ENCODE measurements around the gene SLC39A2.
"Not testable (repeated sequence)": the region's sequence is repeated elsewhere in the genome, so short reads cannot be mapped to it uniquely, and the experiment has no call there.

Gene SLC39A2

GRCh38 chr14:20998674-20999366 is at the start of gene SLC39A2:
Gene SLC39A2, plus strand, starts transcription at chr14:20999293. Its CDS starts 154 bp downstream, at chr14:20999447.
- no peak for DNase-seq

- DNase-seq, result not testable (repeated sequence)
These were observed 44.2 kb upstream of the SLC39A2 start, which contains the start of gene RNASE2 for GRCh38 chr14:20954736-20955537. Gene RNASE2, plus strand, starts transcription at chr14:20955487. Its CDS starts 285 bp downstream, at chr14:20955772.

GRCh38 chr14:20955538-20955873 is 43.6 kb upstream of the SLC39A2 start:
- DNase-seq, result not testable (repeated sequence)

- no peak for DNase-seq
These were observed 42.6 kb upstream of the SLC39A2 start for GRCh38 chr14:20956376-20956976.

GRCh38 chr14:20958946-20959345 is 40.1 kb upstream of the SLC39A2 start:
- DNase-seq, result not testable (repeated sequence)

- DNase-seq, result no peak
These were observed 29.8 kb upstream of the SLC39A2 start for GRCh38 chr14:20969336-20969735.

- no peak for DNase-seq
These were observed 28.5 kb upstream of the SLC39A2 start for GRCh38 chr14:20970647-20970982.

GRCh38 chr14:20970983-20971704 is 27.9 kb upstream of the SLC39A2 start:
- peak; percentile 74 for DNase-seq

- no peak for DNase-seq
These were observed 27.4 kb upstream of the SLC39A2 start for GRCh38 chr14:20971705-20972021.

- DNase-seq, result no peak
These were observed 25.6 kb upstream of the SLC39A2 start for GRCh38 chr14:20973501-20973900.

- no peak for DNase-seq
These were observed 22.8 kb upstream of the SLC39A2 start for GRCh38 chr14:20976291-20976690.

GRCh38 chr14:20978687-20979086 is 20.4 kb upstream of the SLC39A2 start:
- DNase-seq, result no peak

GRCh38 chr14:20980906-20981305 is 18.2 kb upstream of the SLC39A2 start:
- DNase-seq, result no peak

GRCh38 chr14:20982646-20983369 is 16.3 kb upstream of the SLC39A2 start:
- no peak for DNase-seq

- DNase-seq, result not testable (repeated sequence)
These were observed 13.4 kb upstream of the SLC39A2 start for GRCh38 chr14:20985650-20986049.

GRCh38 chr14:20986811-20987210 is 12.3 kb upstream of the SLC39A2 start:
- no peak for DNase-seq

GRCh38 chr14:20988717-20989470 is 10.2 kb upstream of the SLC39A2 start:
- no peak for DNase-seq

GRCh38 chr14:20989471-20989786 is 9.7 kb upstream of the SLC39A2 start:
- no peak for DNase-seq

GRCh38 chr14:20989787-20990600 is 9.1 kb upstream of the SLC39A2 start, which contains the start of gene METTL17:
Gene METTL17, plus strand, starts transcription at chr14:20989980. Its CDS starts 23 bp downstream, at chr14:20990003.
- peak; percentile 90 for DNase-seq

- DNase-seq, result no peak
These were observed 2.6 kb upstream of the SLC39A2 start for GRCh38 chr14:20996521-20996920.

GRCh38 chr14:20997115-20997514 is 2.0 kb upstream of the SLC39A2 start:
- no peak for DNase-seq

All from NCI-H146 (cell line).